ENCODE measurements around the gene SEMA5B. TPM values are rescaled to one million over a fixed set of nuclear protein-coding genes. Genes with fewer than 3 reads are reported as not detected.
A peak's percentile ranks its signal among the peaks of the same experiment; 100 is the strongest.

Gene SEMA5B
- total and polyA plus RNA-seq, 12 donors: 0.35 to 4.3 (median 1.8) TPM

DNA sequence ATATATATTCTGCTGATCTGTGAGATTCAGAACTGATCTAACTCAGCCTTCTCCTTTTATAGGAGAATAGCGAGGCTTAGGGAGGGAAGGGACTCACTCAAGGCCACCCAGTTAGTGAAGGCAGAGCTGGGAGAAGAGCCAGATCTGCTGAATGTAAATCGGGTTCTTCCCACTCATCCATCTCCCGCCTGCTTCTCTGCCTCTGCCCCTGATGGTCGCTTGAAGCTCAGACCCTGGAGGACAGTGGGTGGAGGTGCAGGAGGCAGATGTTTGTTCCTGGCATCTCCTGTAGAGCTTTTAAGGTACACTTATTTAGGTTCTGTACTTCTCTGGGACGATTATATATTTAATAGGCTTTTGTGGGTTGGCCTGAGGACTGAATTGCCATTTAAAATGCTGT is 43.6 kb upstream of the SEMA5B start:
- H3K9me3 ChIP-seq (replicated peaks in 1 of 3): no peaks in the 10 kb centered on the region
- intact Hi-C loops (cut with DNase I): no loop called here
- TF ChIP-seq CTCF (IDR thresholded peaks at IDR 0.05) (peak in 4 of 6 experiments; percentile 25 to 44 (median 33)), POLR2A (IDR thresholded peaks at IDR 0.05) (no peak)
- DNase-seq: peak; percentile 59 to 76 (median 71)
- peak overlapping the region; percentile 52 to 83 (median 57) for H3K27ac ChIP-seq
- 11 to 29% (median 23%) methylated on average over 5 of the region's 5 CpGs for WGBS, 4 donors
- peaks cover 29 to 61% of the 10 kb centered on the region in 2 donors for H3K4me1 ChIP-seq (replicated peaks in 1 of 2)
- H3K36me3 ChIP-seq (replicated peaks in 1 of 2): no peaks in the 10 kb centered on the region
- H3K4me3 ChIP-seq: no peak overlapping the region
- no peaks in the 10 kb centered on the region for H3K27me3 ChIP-seq

DNA sequence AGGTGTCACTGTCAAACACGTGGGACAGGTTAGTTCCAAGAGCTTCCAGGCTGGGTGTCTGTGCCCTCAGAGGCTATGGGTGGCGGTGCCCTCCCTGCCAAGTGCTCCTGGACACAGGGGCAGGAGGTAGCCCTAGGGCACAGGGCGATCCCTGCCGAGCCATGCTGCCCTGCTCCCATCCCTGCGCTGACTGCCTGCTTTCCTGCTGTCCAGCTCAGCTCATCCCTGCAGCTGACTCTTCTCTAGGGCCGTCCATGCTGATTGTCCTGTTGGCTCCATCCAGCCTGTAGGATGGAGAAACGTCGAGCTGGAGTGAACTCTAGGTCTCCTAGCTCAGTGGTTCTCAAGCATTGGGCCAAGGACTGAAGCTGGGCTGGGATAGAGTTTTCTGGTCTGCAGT is 42.9 kb upstream of the SEMA5B start:
- peak overlapping the region in 4 of 5 donors; percentile 31 to 77 (median 52) for H3K27ac ChIP-seq
- peak in 1 of 7 donors; percentile 61 for DNase-seq
- H3K4me3 ChIP-seq: no peak overlapping the region
- peaks cover 29 to 56% of the 10 kb centered on the region in 2 donors for H3K4me1 ChIP-seq (replicated peaks in 1 of 2)
- no peak for TF ChIP-seq CTCF (IDR thresholded peaks at IDR 0.05)
- TF ChIP-seq POLR2A (IDR thresholded peaks at IDR 0.05): no peak
- intact Hi-C loops (cut with DNase I): no loop called here
- H3K9me3 ChIP-seq (replicated peaks in 1 of 3): no peaks in the 10 kb centered on the region
- WGBS, 4 donors: 49 to 61% (median 54%) methylated on average over 8 of the region's 8 CpGs
- no peaks in the 10 kb centered on the region for H3K27me3 ChIP-seq
- no peaks in the 10 kb centered on the region for H3K36me3 ChIP-seq (replicated peaks in 1 of 2)

DNA sequence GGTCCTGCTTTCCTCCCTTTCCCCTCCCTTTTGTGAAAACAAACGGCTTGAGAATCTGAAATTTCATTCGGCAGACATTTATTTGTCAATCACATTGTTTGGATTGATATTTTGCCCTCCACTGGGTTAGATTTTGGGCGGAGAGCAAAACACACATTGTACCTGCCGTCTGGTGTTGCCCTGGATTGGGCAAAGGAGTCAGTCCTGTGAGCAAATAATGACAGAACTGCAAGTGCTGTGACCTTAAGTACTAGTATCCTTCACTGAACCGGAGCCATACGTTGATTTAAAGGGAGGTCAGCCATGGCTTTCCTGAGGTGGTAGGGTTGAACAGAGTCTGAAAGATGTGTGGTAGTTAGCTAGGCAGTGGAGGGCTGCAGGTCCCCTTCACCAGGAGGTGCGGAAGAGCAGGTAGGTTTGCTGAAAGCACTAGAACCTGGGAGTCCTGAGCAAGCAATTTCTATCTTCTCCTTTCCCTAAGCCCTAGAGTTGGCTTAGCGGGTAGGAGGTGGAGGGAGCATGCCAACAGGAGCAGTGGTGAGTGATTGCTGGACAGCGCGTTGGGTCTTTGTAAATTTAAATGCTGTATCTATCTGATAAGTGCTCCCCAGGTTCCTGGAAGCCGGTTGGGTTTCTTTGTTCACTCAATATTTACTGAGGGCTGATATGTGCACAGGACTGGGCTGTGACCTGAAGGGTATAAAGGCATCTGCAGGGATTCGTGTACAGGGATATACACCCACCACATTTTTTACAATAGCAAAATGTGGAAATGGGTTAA is 41.2 kb upstream of the SEMA5B start:
- Histone ChIP-seq H3K4me3 (peak overlapping the region in 1 of 4 donors; percentile 72), H3K27ac (peak overlapping the region in 2 of 5 donors; percentile 80 to 91)

More for the DNA sequence above, 41.2 kb upstream of the SEMA5B start:
- intact Hi-C loops (cut with DNase I): no loop called here
- H3K27me3 ChIP-seq: no peaks in the 10 kb centered on the region
- peaks cover 29 to 48% of the 10 kb centered on the region in 2 donors for H3K4me1 ChIP-seq (replicated peaks in 1 of 2)
- no peaks in the 10 kb centered on the region for H3K9me3 ChIP-seq (replicated peaks in 1 of 3)
- no peaks in the 10 kb centered on the region for H3K36me3 ChIP-seq (replicated peaks in 1 of 2)
- DNase-seq: peak in 1 of 7 donors; percentile 49
- WGBS, 4 donors: 58 to 68% (median 64%) methylated on average over 12 of the region's 12 CpGs
- no peak for TF ChIP-seq POLR2A (IDR thresholded peaks at IDR 0.05)
- no peak for TF ChIP-seq CTCF (IDR thresholded peaks at IDR 0.05)
